Choroid plexus epithelial cell (primary cell): ENCODE data around the gene CD58.

Experiments
- DNase-seq: peaks from one replicate; pipeline ENCODE4 v3.0.0-alpha.2; 2010; ENCODE audit warnings: low read depth
- H3K4me3 ChIP-seq: 2 replicates; pipeline ENCODE4 v1.5.1; 2011; ENCODE audit warnings: low read depth, mild to moderate bottlenecking, control low read depth, low read length, moderate library complexity
- TF ChIP-seq, protein P1 (sequence below): conservative IDR thresholded peaks from 2 replicates; pipeline ENCODE4 v1.5.1; 2011; ENCODE audit warnings: low read depth, mild to moderate bottlenecking, control low read depth, inconsistent platforms, low read length, moderate library complexity

CD58 gene

GRCh38 chr1:116578581-116578980 is 7.8 kb upstream of the CD58 start:
- DNase-seq, result no peak
- no peak overlapping the region for H3K4me3 ChIP-seq
- TF ChIP-seq, protein P1, sequence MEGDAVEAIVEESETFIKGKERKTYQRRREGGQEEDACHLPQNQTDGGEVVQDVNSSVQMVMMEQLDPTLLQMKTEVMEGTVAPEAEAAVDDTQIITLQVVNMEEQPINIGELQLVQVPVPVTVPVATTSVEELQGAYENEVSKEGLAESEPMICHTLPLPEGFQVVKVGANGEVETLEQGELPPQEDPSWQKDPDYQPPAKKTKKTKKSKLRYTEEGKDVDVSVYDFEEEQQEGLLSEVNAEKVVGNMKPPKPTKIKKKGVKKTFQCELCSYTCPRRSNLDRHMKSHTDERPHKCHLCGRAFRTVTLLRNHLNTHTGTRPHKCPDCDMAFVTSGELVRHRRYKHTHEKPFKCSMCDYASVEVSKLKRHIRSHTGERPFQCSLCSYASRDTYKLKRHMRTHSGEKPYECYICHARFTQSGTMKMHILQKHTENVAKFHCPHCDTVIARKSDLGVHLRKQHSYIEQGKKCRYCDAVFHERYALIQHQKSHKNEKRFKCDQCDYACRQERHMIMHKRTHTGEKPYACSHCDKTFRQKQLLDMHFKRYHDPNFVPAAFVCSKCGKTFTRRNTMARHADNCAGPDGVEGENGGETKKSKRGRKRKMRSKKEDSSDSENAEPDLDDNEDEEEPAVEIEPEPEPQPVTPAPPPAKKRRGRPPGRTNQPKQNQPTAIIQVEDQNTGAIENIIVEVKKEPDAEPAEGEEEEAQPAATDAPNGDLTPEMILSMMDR, result no peak

GRCh38 chr1:116577759-116578314 is 7.0 kb upstream of the CD58 start:
- TF ChIP-seq, protein P1, result no peak
- H3K4me3 ChIP-seq, result no peak overlapping the region
- no peak for DNase-seq

GRCh38 chr1:116574581-116575291 is 3.9 kb upstream of the CD58 start:
- H3K4me3 ChIP-seq, result no peak overlapping the region
- peak; percentile 82 for DNase-seq
- TF ChIP-seq, protein P1, result peak; percentile 93

DNA sequence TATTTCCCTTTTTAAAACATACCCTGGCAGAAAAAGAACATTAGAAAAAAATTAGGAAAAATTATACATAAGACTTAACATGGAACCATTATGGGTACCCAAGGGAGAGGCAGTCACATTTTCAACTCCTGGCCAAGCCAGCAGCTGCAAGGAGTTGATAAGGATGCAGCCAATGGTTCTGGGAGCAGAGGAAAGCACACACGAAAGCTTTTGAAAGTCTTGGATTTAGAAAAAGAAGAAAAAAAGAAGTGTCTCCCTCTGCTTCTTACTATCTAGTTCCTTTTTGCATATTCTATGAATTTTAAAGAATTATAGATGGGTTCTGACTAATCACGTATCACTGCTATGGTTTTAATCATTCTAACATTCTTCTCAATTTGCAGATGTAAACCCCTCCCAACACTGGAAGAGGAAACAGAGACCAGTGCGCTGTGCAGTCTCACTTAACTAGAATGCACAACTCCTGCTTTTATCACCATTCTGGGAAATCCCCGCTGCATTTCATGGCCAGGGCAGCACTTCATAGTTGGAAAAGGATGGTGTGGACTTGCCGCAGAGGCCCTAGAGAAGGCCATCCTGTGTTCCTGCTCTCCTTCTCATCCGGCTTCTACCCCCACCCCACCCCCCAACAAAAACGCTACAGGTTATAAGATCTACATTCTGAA is 2.7 kb upstream of the CD58 start:
- no peak for DNase-seq
- TF ChIP-seq, protein P1, result no peak
- H3K4me3 ChIP-seq, result no peak overlapping the region

DNA sequence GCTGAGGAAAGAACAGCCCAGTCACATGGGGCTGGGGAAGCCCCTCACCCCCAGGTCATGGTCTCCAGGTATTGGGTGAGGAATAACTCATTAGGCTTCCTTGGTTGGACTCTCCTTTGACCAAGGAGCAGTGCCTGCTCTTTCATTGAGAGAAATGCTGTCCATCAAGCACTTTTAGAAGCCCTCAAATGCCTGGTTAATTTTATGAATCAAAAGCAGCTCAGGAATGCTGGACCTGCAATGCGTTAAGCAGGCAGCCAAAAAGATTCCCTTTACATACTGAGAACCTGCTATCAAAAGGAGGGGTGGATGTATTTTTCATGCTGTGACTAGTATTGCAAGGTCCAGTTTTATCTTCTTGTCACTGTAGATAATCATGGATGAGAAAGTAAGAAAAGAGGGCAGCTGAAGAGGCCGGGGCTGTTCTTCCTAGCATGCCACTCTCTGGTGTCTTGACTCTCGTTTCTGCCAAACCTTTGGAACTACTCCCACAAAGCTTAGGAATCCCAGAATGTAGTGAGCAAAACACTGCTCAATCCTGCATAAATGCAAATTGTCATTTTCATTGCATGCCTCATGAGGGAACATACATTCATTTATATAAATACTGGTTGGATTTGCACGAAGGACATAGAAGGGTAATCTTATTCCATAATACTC is 2.1 kb upstream of the CD58 start:
- no peak for DNase-seq
- TF ChIP-seq, protein P1, result no peak
- no peak overlapping the region for H3K4me3 ChIP-seq

GRCh38 chr1:116572099-116572498 is 1.3 kb upstream of the CD58 start:
- H3K4me3 ChIP-seq, result no peak overlapping the region
- DNase-seq, result no peak
- TF ChIP-seq, protein P1, result no peak
